Measurements from ENCODE around the gene SLC39A11. TPM values are rescaled to one million over a fixed set of nuclear protein-coding genes. Genes with fewer than 3 reads are reported as not detected.
A peak's percentile ranks its signal among the peaks of the same experiment; 100 is the strongest.

SLC39A11 gene
- total and polyA plus RNA-seq, 2 of the 13 experiments (the other 11 are each of a cell fraction or from before 2014, with no cell fraction given) = 17.2 to 31.5 TPM

- TF ChIP-seq MAX (IDR thresholded peaks at IDR 0.05) = peak; percentile 23; the same call in 1 of the 2 replicates
- TF ChIP-seq WIZ (CRISPR knock-in tag; IDR thresholded peaks at IDR 0.05) = no peak
- TF ChIP-seq SRF (IDR thresholded peaks at IDR 0.05; ENCODE audit: low read depth, low read length) = no peak
- TF ChIP-seq ZNF207 (IDR thresholded peaks at IDR 0.05; ENCODE audit: borderline replicate concordance) = no peak
- no peak for TF ChIP-seq TFE3 (CRISPR knock-in tag; IDR thresholded peaks at IDR 0.05)
- TF ChIP-seq ZNF33A (CRISPR knock-in tag; IDR thresholded peaks at IDR 0.05; ENCODE audit: borderline replicate concordance) = no peak
- no peak for TF ChIP-seq ZNF775 (CRISPR knock-in tag; IDR thresholded peaks at IDR 0.05; ENCODE audit: borderline replicate concordance)
- TF ChIP-seq NRL (CRISPR knock-in tag; IDR thresholded peaks at IDR 0.05; ENCODE audit: borderline replicate concordance) = no peak
- no peak for TF ChIP-seq ZNF644 (CRISPR knock-in tag; IDR thresholded peaks at IDR 0.05; ENCODE audit: low read depth)
- no peak for TF ChIP-seq HIC2 (CRISPR knock-in tag; IDR thresholded peaks at IDR 0.05; ENCODE audit: low read depth)
- no peak for TF ChIP-seq KAT8 (CRISPR knock-in tag; IDR thresholded peaks at IDR 0.05)
- TF ChIP-seq ZNF329 (CRISPR knock-in tag; IDR thresholded peaks at IDR 0.05; ENCODE audit: low read depth) = no peak
- TF ChIP-seq FOXO1 (CRISPR knock-in tag; IDR thresholded peaks at IDR 0.05) = no peak
- no peak for TF ChIP-seq CSRNP2 (CRISPR knock-in tag; conservative IDR thresholded peaks at IDR 0.05; ENCODE audit: low read depth)
- TF ChIP-seq ARID3A (IDR thresholded peaks at IDR 0.05; ENCODE audit: low read depth, low read length) = no peak
- no peak for TF ChIP-seq MLX (CRISPR knock-in tag; IDR thresholded peaks at IDR 0.05)
- no peak for TF ChIP-seq CAMTA2 (CRISPR knock-in tag; IDR thresholded peaks at IDR 0.05; ENCODE audit: borderline replicate concordance)
- TF ChIP-seq ZFP37 (CRISPR knock-in tag; IDR thresholded peaks at IDR 0.05; ENCODE audit: borderline replicate concordance) = no peak
- no peak for TF ChIP-seq SOX13 (IDR thresholded peaks at IDR 0.05)
- 0 out of 4 replicates have a peak, but pooled peaks of 1 of the 2 experiments have one; percentile 23 for TF ChIP-seq SOX13 (CRISPR knock-in tag; conservative IDR thresholded peaks at IDR 0.05 in 1 of 2, IDR thresholded peaks at IDR 0.05 in 1 of 2)
- no peak for TF ChIP-seq MLLT10 (CRISPR knock-in tag; IDR thresholded peaks at IDR 0.05)
- TF ChIP-seq ETV5 (CRISPR knock-in tag; IDR thresholded peaks at IDR 0.05; ENCODE audit: borderline replicate concordance) = no peak
- TF ChIP-seq HNRNPLL (IDR thresholded peaks at IDR 0.05; ENCODE audit: low read depth, low read length, poor library complexity, severe bottlenecking) = no peak
- 0 out of 2 replicates have a peak, but pooled peaks have one; percentile 21 for TF ChIP-seq TARDBP (CRISPR knock-in tag; IDR thresholded peaks at IDR 0.05)
Measured at GRCh38 chr17:72962106-72962505, 130.4 kb downstream of the SLC39A11 start (continued).

All from HepG2 (cell line).